H9 (cell line): ENCODE results near the gene OR4D10. TPM values are rescaled to one million over a fixed set of nuclear protein-coding genes. Genes with fewer than 3 reads are reported as not detected.

ENCODE experiments used
- DNase-seq: peaks from one replicate; pipeline ENCODE4 v3.0.0-alpha.2; 2017
- H2AFZ ChIP-seq: one replicate; pipeline ENCODE4 v1.6.1; 2013; ENCODE audit warnings: mild to moderate bottlenecking, low read length, control low read depth, moderate library complexity
- H2AK5ac ChIP-seq: 2 replicates; pipeline ENCODE4 v1.6.1; 2013; ENCODE audit warnings: low read length, control low read depth, mixed read lengths; ENCODE audit not compliant: insufficient read length
- H2BK120ac ChIP-seq: one replicate; pipeline ENCODE4 v1.6.1; 2013; ENCODE audit warnings: low read depth, mild to moderate bottlenecking, low read length, control low read depth, inconsistent platforms; ENCODE audit not compliant: poor library complexity, severe bottlenecking
- H2BK12ac ChIP-seq: 2 replicates; pipeline ENCODE4 v1.6.1; 2013; ENCODE audit warnings: low read length, control low read depth, mixed read lengths, low read depth; ENCODE audit not compliant: insufficient read length
- H2BK15ac ChIP-seq: 2 replicates; pipeline ENCODE4 v1.6.1; 2013; ENCODE audit warnings: low read depth, low read length, control low read depth
- H2BK20ac ChIP-seq: one replicate; pipeline ENCODE4 v1.6.1; 2013; ENCODE audit warnings: low read depth, mild to moderate bottlenecking, low read length, control low read depth, inconsistent platforms; ENCODE audit not compliant: poor library complexity, severe bottlenecking
- H2BK5ac ChIP-seq: 2 replicates; pipeline ENCODE4 v1.6.1; 2013; ENCODE audit warnings: low read length, control low read depth, mixed read lengths; ENCODE audit not compliant: insufficient read length
- H3K14ac ChIP-seq: 2 replicates; pipeline ENCODE4 v1.6.1; 2013; ENCODE audit warnings: low read length, control low read depth; ENCODE audit not compliant: insufficient read depth
- H3K18ac ChIP-seq: 2 replicates; pipeline ENCODE4 v1.6.1; 2013; ENCODE audit warnings: low read depth, mild to moderate bottlenecking, mixed read lengths, low read length, control low read depth; ENCODE audit not compliant: insufficient read length
- H3K23ac ChIP-seq: 2 replicates; pipeline ENCODE4 v1.6.1; 2013; ENCODE audit warnings: low read length, control low read depth, mixed read lengths, low read depth; ENCODE audit not compliant: insufficient read length
- H3K23me2 ChIP-seq: 2 replicates; pipeline ENCODE4 v1.6.1; 2013; ENCODE audit warnings: low read depth, mild to moderate bottlenecking, mixed read lengths, low read length, control low read depth; ENCODE audit not compliant: insufficient read length, poor library complexity, severe bottlenecking
- H3K27ac ChIP-seq: 2 replicates; pipeline ENCODE4 v1.5.1; 2013; ENCODE audit warnings: low read length, control low read depth, mixed read lengths, low read depth; ENCODE audit not compliant: insufficient read length
- H3K27me3 ChIP-seq: 2 replicates; pipeline ENCODE4 v1.6.1; 2013; ENCODE audit warnings: low read length, control low read depth, inconsistent platforms; ENCODE audit not compliant: insufficient read depth
- H3K4ac ChIP-seq: 2 replicates; pipeline ENCODE4 v1.6.1; 2013; ENCODE audit warnings: low read depth, mild to moderate bottlenecking, control low read depth, inconsistent platforms, low read length, moderate library complexity
- H3K4me1 ChIP-seq: 2 replicates; pipeline ENCODE4 v1.6.1; 2013; ENCODE audit warnings: low read length, control low read depth, inconsistent platforms; ENCODE audit not compliant: insufficient read depth
- H3K4me2 ChIP-seq: 2 replicates; pipeline ENCODE4 v1.6.1; 2013; ENCODE audit warnings: low read length, control low read depth, mixed read lengths; ENCODE audit not compliant: insufficient read length, insufficient read depth
- H3K56ac ChIP-seq: 2 replicates; pipeline ENCODE4 v1.6.1; 2013; ENCODE audit warnings: low read depth, mild to moderate bottlenecking, mixed read lengths, low read length, control low read depth; ENCODE audit not compliant: insufficient read length
- H3K79me1 ChIP-seq: 2 replicates; pipeline ENCODE4 v1.6.1; 2013; ENCODE audit warnings: low read depth, mild to moderate bottlenecking, moderate library complexity, low read length, control low read depth, inconsistent platforms; ENCODE audit not compliant: insufficient read depth, poor library complexity, severe bottlenecking
- H3K79me2 ChIP-seq: 2 replicates; pipeline ENCODE4 v1.6.1; 2013; ENCODE audit warnings: low read length, control low read depth, inconsistent platforms; ENCODE audit not compliant: insufficient read depth
- H3K9ac ChIP-seq: 2 replicates; pipeline ENCODE4 v1.6.1; 2013; ENCODE audit warnings: low read length, control low read depth, mixed read lengths; ENCODE audit not compliant: insufficient read length; ENCODE audit errors: extremely low read depth
- H3K9me3 ChIP-seq: one replicate; pipeline ENCODE4 v1.6.1; 2013; ENCODE audit warnings: low read depth, low read length, inconsistent platforms; ENCODE audit not compliant: control insufficient read depth
- H3T11ph ChIP-seq: one replicate; pipeline ENCODE4 v1.6.1; 2013; ENCODE audit warnings: mild to moderate bottlenecking, low read length, control low read depth, inconsistent platforms
- H4K20me1 ChIP-seq: one replicate; pipeline ENCODE4 v1.6.1; 2013; ENCODE audit not compliant: control insufficient read depth, insufficient read length, insufficient read depth
- H4K5ac ChIP-seq: 2 replicates; pipeline ENCODE4 v1.6.1; 2013; ENCODE audit warnings: low read depth, mild to moderate bottlenecking, mixed read lengths, low read length, control low read depth; ENCODE audit not compliant: insufficient read length
- H4K8ac ChIP-seq: replicated peaks from 2 replicates; pipeline ENCODE4 v1.6.1; 2013; ENCODE audit warnings: low read length, control low read depth, mixed read lengths, low read depth; ENCODE audit not compliant: insufficient read length
- H4K91ac ChIP-seq: 2 replicates; pipeline ENCODE4 v1.6.1; 2013; ENCODE audit warnings: low read depth, mild to moderate bottlenecking, moderate library complexity, mixed read lengths, low read length, control low read depth; ENCODE audit not compliant: insufficient read length
- H3K27ac Mint-ChIP-seq, 3 experiments: 2 replicates in 2 of 3; 3 replicates in 1 of 3; pipeline ENCODE4 v1.8.0; 2020 to 2021; ENCODE audit warnings: mixed read lengths in 3 of 3, mild to moderate bottlenecking in 1 of 3, moderate library complexity in 1 of 3
- H3K27me3 Mint-ChIP-seq: 2 replicates; pipeline ENCODE4 v1.8.0; 2021; ENCODE audit warnings: low read depth, mild to moderate bottlenecking, moderate library complexity, mixed read lengths
- H3K36me3 Mint-ChIP-seq, 3 experiments: 2 replicates in 2 of 3; 3 replicates in 1 of 3; pipeline ENCODE4 v1.8.0; 2020 to 2021; ENCODE audit warnings: low read depth in 3 of 3, mixed read lengths in 3 of 3; ENCODE audit not compliant: insufficient read depth in 1 of 3
- H3K4me1 Mint-ChIP-seq, 2 experiments: 2 replicates each; pipeline ENCODE4 v1.8.0; 2020; ENCODE audit warnings: mixed read lengths in 2 of 2
- H3K4me3 Mint-ChIP-seq, 2 experiments: 2 replicates in 1 of 2; 3 replicates in 1 of 2; pipeline ENCODE4 v1.8.0; 2020 to 2021; ENCODE audit warnings: mild to moderate bottlenecking in 2 of 2, mixed read lengths in 2 of 2, moderate library complexity in 1 of 2
- H3K9me3 Mint-ChIP-seq, 2 experiments: 2 replicates in 1 of 2; 3 replicates in 1 of 2; pipeline ENCODE4 v1.8.0; 2020; ENCODE audit warnings: mild to moderate bottlenecking in 2 of 2, mixed read lengths in 2 of 2, moderate library complexity in 1 of 2
- WGBS: extraction: QIAGEN DNeasy Blood & Tissue Kit; methylation state at CpG from one replicate; pipeline ENCODE4 v1.1.7; 2013; ENCODE audit warnings: missing lambda C conversion rate, low lambda C conversion rate, mixed read lengths; ENCODE audit not compliant: insufficient read length; ENCODE audit errors: extremely low coverage; 5-methylcytosine and 5-hydroxymethylcytosine counted together
- total RNA-seq: library from RNA; stranded (reverse); gene quantifications from 2 replicates; pipeline ENCODE4 v1.2.1, GENCODE V29; 2021
- TF ChIP-seq, protein P1 (sequence below): fragments of 200-600 bp; sonication (generic); conservative IDR thresholded peaks from 3 replicates; pipeline ENCODE4 v1.8.0; 2021; ENCODE audit warnings: antibody characterized with exemption, mild to moderate bottlenecking

Gene OR4D10
- total RNA-seq, 1 experiment from 2014 or later, result not detected

DNA sequence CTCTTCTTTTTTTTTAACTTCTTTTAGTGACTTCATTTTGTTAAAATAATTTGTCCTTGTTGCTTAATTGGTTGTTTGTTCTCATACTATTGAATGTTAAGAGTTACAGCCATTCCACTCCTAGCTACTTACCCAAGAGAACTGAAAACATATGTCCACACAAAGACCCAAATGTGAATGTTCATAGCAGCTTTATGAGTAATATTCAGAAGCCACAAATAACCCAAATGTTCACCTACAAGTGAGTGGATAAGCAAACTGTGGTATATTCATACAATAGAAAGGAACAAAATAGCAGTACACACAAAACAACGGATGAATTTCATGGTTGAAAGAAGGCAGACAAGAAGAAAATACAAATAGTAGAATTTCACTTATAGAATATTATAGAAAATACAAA lies 28.8 kb downstream of the OR4D10 start:
- Histone ChIP-seq H3K23ac (no peak overlapping the region), H4K20me1 (no peaks in the 10 kb centered on the region), H2AK5ac (no peak overlapping the region), H3K23me2 (no peaks in the 10 kb centered on the region), H3T11ph (no peak overlapping the region), H3K18ac (no peak overlapping the region), H4K8ac (no peak overlapping the region), H2BK20ac (no peak overlapping the region), H2BK120ac (no peak overlapping the region), H4K5ac (no peak overlapping the region), H3K4me2 (no peak overlapping the region), H2BK12ac (no peak overlapping the region), H3K9ac (no peak overlapping the region), H4K91ac (no peak overlapping the region), H2BK5ac (no peak overlapping the region), H3K27ac (no peak overlapping the region), H3K79me2 (no peaks in the 10 kb centered on the region), H3K4ac (no peak overlapping the region), H2AFZ (no peak overlapping the region), H2BK15ac (no peak overlapping the region), H3K56ac (no peak overlapping the region), H3K27me3 (no peaks in the 10 kb centered on the region), H3K4me1 (no peaks in the 10 kb centered on the region), H3K9me3 (no peaks in the 10 kb centered on the region), H3K79me1 (no peaks in the 10 kb centered on the region), H3K14ac (no peak overlapping the region)
- no peak for DNase-seq
- no CpG with 5 or more reads among the region's 1 CpG for WGBS
- Mint-ChIP-seq H3K9me3 (no peaks in the 10 kb centered on the region; a peak in 1 of 5 replicates), H3K4me3 (no peak overlapping the region), H3K27me3 (peaks cover 3% of the 10 kb centered on the region; the same call in 1 of the 2 replicates), H3K4me1 (no peaks in the 10 kb centered on the region), H3K36me3 (no peaks in the 10 kb centered on the region), H3K27ac (no peak overlapping the region)
- TF ChIP-seq, protein P1, sequence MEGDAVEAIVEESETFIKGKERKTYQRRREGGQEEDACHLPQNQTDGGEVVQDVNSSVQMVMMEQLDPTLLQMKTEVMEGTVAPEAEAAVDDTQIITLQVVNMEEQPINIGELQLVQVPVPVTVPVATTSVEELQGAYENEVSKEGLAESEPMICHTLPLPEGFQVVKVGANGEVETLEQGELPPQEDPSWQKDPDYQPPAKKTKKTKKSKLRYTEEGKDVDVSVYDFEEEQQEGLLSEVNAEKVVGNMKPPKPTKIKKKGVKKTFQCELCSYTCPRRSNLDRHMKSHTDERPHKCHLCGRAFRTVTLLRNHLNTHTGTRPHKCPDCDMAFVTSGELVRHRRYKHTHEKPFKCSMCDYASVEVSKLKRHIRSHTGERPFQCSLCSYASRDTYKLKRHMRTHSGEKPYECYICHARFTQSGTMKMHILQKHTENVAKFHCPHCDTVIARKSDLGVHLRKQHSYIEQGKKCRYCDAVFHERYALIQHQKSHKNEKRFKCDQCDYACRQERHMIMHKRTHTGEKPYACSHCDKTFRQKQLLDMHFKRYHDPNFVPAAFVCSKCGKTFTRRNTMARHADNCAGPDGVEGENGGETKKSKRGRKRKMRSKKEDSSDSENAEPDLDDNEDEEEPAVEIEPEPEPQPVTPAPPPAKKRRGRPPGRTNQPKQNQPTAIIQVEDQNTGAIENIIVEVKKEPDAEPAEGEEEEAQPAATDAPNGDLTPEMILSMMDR, result no peak
